HG02852 (cell line): Measurements from ENCODE around the gene DPAGT1.
A peak's percentile ranks its signal among the peaks of the same experiment; 100 is the strongest.
"Not testable (repeated sequence)": the region's sequence is repeated elsewhere in the genome, so short reads cannot be mapped to it uniquely, and the experiment has no call there.

Source experiments
- ATAC-seq: cut with Tn5 transposase; IDR thresholded peaks from one replicate; pipeline ENCODE4 v1.9.1; 2021; ENCODE audit warnings: mild to moderate bottlenecking, moderate library complexity; ENCODE audit not compliant: unreplicated experiment

Gene DPAGT1

GRCh38 chr11:119116235-119116594, 14.6 kb upstream of the DPAGT1 start:
- ATAC-seq, result no peak

DNA sequence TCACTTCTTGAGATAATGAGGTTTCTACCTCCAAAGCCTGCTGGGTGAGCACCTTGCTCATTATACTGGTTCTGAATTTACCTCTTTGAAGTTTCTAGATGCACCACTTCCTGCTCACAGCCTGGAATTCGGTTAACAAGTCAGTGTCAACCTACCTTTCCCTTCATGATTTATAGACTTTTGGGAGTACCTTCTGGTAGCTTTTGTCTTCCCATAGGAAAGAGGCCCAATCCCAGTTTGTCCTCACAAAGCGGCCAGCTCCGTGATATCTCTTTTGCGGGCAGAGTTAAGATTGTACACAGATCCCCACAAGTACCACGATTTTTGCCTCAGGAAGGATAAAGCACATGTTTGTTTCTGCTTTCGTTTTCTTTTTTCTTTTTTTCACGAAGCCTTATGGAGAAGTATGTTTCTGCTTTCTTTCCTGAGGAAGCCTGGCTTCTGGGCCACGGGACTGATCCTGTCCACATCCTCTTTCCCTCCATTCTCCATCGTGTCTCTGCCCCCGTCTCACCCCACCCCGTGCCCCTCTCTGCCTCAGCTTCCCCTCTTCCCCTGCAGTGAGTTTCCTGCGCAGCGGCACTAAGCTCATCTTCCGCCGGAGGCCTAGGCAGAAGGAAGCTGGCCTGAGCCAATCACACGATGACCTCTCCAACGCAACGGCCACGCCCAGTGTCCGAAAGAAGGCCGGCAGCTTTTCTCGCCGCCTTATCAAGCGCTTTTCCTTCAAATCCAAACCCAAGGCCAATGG, 14.0 kb upstream of the DPAGT1 start:
- ATAC-seq, result no peak

DNA sequence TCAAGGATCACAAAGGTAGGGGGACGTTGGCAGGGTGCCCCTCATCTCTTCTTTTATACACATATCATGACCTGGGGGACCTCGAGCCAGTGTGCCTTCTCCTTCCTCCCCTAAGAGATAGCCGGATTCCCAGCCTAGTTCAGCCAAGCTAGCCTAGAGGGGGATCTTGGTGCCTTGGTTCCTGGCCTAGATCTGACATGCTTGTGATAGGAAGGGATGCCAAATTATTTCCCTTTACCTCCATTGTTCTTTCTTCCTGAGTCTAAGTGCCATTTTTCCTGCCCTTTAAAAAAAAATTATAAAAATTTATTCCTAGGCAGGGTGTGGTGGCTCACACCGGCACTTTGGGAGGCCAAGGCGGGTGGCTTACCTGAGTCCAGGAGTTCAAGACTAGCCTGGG, 12.7 kb upstream of the DPAGT1 start:
- ATAC-seq, result no peak

DNA sequence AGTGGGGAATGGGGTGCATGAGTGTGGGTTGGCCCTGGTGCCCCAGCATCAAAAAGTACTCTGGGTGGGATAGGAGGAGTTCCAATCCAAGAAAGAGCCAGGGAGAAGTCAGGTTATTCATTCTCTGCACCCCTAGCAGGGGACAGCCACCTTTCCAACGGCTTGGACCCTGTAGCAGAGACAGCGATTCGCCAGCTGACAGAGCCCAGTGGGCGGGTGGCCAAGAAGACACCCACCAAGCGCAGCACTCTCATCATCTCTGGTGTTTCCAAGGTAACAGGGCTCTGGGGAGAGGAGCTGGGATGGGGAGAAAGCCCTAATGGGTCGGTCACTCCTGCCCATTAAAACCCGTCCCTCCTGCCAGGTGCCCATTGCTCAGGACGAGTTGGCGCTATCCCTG, 12.1 kb upstream of the DPAGT1 start:
- ATAC-seq, result no peak

- ATAC-seq, result no peak
Observed at GRCh38 chr11:119112314-119113020, 10.8 kb upstream of the DPAGT1 start.

GRCh38 chr11:119111361-119111925, 9.8 kb upstream of the DPAGT1 start:
- no peak for ATAC-seq

GRCh38 chr11:119110439-119110838, 8.8 kb upstream of the DPAGT1 start:
- ATAC-seq, result no peak

GRCh38 chr11:119109843-119110242, 8.2 kb upstream of the DPAGT1 start:
- no peak for ATAC-seq

DNA sequence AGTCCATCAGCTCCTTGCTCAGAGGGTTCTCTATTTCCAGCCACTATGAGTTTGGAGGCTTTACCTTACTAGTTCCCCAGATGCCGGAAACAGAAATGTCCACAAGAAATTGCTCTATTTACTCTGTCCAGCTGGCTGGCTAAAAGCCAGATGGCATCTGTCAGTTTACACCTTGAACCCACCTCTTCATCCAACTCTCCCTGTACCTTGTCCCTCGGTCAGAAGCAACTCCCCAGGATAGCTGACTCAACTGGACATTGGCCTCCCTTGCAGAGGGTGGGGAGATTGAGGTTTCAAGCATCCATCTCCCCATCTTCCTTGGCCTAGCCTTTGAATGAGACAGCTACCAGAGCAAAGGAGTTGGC, 7.2 kb upstream of the DPAGT1 start:
- ATAC-seq, result no peak

DNA sequence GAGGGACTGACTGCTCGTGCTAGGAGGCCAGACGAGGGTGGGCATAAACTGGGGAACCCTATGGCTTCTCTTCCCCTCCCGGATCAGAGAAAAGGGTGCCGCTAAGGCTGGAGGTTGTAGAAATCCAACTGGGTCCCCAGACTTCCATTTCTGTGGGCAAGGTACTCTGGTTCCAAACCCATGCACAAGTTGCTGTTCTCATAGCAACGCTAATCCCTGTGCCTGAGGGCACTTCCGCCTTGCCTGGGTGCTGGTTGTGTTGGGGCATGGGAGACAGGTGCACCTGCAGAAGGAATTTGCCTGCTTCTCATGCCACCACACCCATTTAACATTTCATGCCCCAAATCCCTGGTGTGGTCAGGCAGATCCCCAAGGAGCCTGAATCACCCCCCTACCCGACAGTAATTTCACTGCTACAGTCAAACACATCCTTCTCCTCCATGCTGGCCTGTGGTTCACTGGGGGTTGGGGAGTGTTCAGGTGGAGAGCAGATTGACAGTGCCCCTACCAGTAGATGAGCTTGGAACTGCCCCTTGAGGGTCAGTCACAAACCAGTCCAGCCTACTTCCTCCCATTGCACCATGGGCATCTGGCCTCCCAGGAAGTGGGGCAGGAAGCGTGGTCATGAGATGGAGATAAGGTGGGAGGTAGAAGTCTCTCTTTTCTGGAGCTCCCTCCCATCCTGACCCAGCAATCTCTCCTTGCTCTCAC, 6.6 kb upstream of the DPAGT1 start:
- no peak for ATAC-seq

GRCh38 chr11:119107538-119108145, 6.0 kb upstream of the DPAGT1 start:
- ATAC-seq, result peak; percentile 36

- peak; percentile 82 for ATAC-seq
Observed at GRCh38 chr11:119106564-119107537, 5.2 kb upstream of the DPAGT1 start, which contains the start of gene C2CD2L. C2CD2L (plus strand) TSS chr11:119107344; CDS start chr11:119107742, 398 bp downstream.

DNA sequence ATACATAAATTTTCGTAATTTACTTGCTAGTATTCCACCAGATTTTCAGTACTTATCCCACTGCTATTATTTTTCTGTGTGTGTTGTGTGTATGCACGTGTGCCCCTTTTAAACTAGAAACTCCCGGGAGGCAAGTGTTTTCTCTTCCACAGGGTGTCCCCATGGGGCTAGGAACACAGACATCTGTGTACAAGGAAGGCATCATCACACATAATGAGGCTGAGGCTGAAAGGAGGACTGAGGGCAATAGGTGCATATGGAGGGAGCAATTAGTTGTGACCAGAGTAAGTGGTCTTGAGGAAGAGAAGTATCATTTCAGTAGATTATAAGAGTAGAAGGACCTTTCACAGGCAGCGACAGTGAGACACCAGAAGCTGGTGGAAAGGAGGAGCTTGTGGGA, 2.1 kb upstream of the DPAGT1 start:
- ATAC-seq, result no peak

DNA sequence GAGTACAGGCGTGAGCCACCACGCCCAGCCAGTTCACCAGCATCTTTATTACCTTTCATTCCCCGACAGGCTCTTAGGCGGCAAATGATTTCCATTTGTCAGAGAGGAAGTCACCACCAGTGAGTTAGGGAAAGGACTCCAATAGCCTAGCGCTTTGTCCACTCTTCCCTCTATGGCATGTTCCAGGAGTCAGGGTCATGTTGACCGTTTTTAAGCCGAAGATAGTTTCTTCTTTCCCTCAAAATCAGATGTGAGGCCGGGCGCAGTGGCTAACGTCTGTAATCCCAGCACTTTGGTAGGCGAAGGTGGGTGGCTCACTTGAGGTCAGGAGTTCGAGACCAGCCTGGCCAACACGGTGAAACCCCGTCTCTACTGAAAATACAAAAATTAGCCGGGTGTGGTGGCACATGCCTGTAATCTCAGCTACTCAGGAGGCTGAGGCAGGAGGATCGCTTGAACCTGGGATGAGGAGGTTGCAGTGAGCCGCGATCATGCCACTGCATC, 1.6 kb upstream of the DPAGT1 start:
- not testable (repeated sequence) for ATAC-seq

DNA sequence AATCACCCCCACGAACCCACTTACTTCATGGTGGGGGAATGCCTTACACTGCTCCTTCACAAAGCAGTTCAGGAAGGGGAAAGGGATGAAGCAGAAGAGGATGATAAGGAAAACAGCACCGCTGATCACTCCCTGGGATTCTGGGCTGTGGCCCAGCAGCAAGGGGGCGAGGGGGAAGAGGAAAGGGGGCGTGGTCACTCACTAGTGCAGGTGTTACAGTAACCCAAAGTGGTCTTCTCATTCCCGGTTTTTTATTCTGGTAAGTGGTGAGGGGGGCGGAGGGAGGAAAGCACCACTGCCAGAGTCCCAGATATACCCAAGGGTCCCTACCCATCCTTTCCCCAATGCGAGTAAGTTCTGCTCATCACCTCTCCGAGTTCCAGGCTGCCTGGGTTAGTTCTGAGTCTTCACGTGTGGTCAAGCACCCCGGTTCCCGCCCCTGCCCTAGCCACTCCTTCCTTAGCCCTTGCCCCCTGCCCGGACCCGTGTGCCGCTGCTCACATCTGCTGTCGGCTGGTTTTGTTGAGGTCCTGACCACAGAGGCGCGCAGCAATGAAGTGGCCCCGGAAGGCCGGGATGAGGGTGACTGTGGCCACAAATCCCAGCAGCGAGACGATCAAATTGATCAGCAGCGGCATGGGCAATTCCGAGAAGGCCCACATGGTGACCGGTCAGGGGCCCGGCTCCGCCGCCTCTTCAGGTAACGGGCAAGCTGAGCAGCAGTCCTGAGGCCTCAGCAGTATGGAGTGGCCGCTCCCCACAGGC, 477 bp downstream of the DPAGT1 start:
- ATAC-seq, result peak; percentile 17

GRCh38 chr11:119100246-119100970, 1.2 kb downstream of the DPAGT1 start:
- ATAC-seq, result no peak

GRCh38 chr11:119099711-119100110, 1.9 kb downstream of the DPAGT1 start:
- ATAC-seq, result no peak
